OCI-LY1 (cell line): ENCODE data around the gene OTUD6A.

Experiments
- CTCF ChIP-seq: fragments of 200-600 bp; sonication (generic), shearing (Covaris generic); IDR thresholded peaks from 2 replicates; pipeline ENCODE4 v1.5.1; 2017; ENCODE audit warnings: mild to moderate bottlenecking, antibody characterized with exemption, low read length, moderate library complexity, mixed read lengths
- EZH2 ChIP-seq: fragments of 200-600 bp; sonication (generic), shearing (Covaris generic); IDR thresholded peaks from 2 replicates; pipeline ENCODE4 v1.8.0; 2017; ENCODE audit warnings: borderline replicate concordance, mixed run types, mild to moderate bottlenecking, antibody characterized with exemption, low read length, moderate library complexity, mixed read lengths

GRCh38 chrX:70026851-70027200 is 35.4 kb upstream of the OTUD6A start:
- no peak for TF ChIP-seq CTCF
- no peak for TF ChIP-seq EZH2
